Measurements from ENCODE around the gene ZFAND3.

Gene ZFAND3

DNA sequence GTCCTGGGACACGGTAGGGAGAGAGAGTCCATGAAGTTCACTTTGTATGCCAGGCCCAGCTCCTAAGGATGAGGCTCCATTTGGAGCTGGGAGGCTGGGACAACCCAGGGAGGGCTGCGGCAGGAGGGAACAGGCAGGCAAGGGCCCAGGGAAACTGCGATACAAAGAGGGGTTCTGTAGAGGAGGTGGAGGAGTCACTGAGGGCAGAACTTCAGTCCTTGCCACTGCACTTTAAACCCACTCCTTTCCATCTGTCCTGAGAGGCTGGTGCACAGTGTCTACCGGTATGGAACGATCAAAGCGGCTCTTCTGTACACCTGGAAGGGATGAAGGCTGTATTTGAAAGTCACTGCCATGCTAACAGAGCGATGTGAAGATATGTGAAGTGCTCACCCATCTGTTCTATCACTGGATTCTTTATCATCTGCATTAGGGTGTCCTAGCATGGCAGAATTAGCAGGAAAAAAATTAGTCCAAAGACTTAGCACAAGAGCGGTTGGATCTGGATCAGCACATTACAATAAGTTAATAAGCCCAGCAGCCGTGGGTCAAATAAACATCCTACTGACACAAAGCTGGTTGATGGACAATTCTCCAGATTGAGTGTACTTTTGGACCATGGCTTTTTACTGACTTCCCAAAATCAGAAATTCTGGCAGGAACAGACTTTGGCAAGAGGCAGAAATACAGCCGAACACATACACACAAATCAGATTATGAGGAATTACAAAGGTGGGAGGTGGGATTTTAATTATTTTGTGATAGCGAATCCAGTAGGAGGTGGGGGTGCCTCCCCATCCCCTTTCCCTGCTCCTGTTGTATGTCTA, 20.9 kb upstream of the ZFAND3 start:
- DNase-seq (ENCODE audit: low spot score) (no peak), FAIRE-seq (no peak)

DNA sequence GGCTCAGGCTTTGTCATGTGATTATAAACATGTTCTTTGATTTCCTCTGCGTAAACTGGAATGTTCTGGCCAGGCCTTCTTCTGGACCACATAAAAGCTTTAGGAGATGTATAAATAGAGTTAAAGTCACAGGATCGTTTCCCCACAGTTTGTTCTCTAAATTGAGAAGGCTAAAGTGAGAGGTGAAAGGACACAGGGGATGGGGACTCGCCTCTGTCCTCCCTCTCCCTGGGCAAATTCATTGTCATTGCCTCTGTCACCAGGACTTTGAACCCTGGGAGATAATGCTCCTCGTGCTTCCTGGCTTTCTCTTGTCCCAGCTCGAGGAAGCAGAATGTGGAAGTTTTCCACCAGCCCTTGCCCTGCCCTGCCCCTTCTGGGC, 20.3 kb upstream of the ZFAND3 start:
- DNase-seq (ENCODE audit: low spot score) (no peak), FAIRE-seq (no peak)

DNA sequence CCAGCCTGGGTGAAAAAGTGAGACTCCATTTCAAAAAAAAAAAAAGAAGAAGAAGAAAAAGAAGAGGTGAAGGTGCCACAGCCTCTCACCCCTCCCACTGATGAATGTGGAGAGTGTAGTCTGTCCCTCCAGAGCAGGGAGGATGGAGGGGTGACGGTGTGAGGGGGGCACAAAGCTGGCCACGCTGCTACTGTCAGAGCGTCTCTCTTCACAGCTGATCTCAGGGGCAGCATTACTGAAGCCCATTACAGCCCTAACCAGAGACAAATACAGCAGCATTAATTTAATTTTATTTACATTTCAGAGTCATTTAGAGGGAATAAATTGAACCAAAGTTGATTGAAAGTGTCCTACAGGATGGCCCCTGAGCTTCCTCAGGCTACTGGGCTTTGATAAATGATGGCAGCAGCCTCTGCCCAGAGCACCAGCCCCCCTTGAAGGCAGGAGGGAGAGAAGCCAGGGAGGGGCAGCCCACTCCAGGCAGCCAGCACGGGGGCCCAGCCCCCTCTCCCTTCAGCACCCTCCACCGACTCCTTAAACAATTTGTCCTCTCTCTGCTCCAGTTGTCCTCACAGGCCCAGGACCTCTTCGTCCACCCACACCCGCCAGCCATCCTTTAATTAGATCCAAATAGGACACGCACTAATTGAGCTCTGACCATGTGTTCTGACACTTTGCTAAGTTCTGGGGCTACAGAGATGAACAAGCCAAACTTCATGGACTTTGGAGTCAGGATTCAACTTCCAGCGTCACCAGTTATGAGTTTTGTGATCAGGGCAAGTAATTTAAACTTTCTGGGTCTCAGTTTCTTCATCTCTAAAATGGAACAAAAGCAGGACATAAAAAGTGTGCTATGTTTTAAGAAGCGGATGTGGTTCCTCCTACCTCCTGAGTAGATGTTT, 18.6 kb upstream of the ZFAND3 start:
- no peak for FAIRE-seq

DNA sequence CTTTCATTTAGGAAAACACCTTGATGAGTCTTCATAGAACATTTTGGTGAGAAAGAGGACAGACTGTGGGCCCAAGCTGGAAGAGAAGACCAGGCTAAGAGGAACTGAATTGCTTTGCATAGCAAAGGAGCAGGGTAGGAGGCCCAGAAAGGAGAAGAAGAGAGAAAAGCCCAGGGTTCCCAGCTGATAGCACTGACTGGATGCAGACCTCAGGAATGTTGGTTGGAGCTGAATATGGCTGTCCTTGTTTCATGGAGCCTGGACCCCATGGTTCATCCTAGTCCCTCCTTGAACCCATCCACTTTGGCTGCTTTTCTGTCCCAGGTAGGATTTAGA, 18.0 kb upstream of the ZFAND3 start:
- DNase-seq (ENCODE audit: low spot score) (no peak), FAIRE-seq (no peak)

More for the DNA sequence above, 18.6 kb upstream of the ZFAND3 start:
- DNase-seq (ENCODE audit: low spot score): no peak

DNA sequence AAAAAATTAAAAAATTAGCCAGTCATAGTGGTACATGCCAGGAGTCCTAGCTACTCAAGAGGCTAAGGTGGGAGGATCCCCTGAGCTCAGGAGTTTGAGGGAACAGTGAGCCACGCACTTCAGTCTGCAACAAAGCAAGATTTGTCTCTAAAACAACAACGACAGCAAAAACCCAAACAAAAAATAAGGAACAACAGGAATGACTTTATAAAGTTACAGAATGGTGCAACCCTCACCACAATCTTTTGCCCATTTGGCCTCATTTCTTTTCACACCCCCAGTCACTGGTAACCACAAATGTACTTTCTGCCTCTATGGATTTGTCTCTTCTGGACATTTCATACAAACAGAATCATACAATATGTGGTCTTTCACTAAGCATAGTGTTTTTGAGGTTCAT, 16.7 kb upstream of the ZFAND3 start:
- no peak for FAIRE-seq
- DNase-seq (ENCODE audit: low spot score): no peak

DNA sequence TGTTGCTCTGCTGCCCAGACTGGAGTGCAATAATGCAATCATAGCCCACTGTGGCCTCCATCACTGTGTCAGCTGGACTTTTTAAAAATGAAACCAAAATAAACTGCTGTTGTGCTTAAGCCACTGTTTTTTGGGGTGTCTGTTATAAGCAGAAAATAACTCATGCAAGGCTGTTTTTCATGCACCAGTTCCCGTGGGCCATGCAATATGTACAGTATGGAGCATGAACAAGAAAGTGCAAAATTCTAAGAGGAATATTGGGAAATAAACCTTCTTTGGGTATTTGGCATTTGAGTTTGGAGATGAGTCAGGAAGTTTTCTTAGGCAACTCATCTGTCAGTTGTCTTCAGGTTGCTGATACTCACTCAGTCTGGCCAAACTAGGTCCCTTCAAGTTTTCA, 14.9 kb upstream of the ZFAND3 start:
- no peak for FAIRE-seq
- DNase-seq (ENCODE audit: low spot score): no peak

DNA sequence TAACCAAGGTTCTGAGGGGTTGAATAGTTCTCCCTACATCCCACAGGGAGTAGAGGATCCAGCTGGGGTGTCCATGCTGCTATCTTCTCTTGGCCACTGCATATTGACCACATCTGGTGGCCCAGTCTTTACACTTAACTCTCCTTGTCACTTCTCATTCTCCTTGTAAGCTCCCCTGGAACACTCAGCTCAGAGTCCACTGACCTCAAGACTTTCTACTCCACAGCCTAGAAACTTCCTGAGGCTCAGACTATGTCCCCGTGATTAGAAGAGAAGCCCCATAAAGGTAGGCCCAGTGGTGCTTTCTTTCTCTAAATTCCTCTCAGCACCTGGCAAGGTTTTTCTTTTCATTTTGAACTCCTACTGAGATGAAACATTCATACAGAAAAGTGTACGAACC, 13.3 kb upstream of the ZFAND3 start:
- FAIRE-seq (no peak), DNase-seq (ENCODE audit: low spot score) (no peak)

DNA sequence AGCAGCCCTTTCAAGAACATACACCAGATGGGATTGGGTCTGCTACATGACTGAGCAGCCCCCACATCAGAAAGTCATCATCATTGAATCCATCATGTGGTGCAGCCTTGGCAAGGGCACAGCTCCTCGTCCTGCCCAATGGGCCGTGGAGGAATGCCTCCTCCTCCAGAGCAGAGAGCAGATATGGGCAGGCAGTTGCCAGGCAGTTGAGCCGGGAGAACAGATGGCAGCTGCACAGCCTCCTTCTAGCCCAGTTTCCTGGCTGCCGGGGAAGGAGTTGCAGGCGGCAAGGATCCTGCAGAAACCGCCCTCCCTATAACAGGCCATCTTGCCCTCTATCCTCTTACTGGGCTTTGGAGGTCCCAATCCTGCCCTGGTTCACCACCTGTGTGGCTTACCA, 11.9 kb upstream of the ZFAND3 start:
- FAIRE-seq: no peak
- no peak for DNase-seq (ENCODE audit: low spot score)

DNA sequence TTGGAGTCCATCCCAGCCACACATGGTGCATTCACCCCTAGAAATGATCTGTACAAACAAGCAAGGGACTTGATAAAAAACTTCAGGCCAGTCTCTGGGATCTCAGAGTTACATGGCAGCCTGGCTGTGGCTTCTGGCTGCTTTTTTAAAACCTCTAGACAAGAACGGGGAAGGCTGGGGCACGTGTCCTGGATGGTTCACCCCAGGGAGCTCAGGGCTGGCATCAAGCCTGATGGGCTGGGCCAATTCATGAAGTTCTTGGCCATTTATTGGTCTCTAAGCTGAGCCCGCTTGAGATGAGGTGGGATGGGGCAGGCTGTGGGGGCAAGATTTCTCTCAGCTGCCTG, 10.4 kb upstream of the ZFAND3 start:
- DNase-seq (ENCODE audit: low spot score) (no peak), FAIRE-seq (no peak)

DNA sequence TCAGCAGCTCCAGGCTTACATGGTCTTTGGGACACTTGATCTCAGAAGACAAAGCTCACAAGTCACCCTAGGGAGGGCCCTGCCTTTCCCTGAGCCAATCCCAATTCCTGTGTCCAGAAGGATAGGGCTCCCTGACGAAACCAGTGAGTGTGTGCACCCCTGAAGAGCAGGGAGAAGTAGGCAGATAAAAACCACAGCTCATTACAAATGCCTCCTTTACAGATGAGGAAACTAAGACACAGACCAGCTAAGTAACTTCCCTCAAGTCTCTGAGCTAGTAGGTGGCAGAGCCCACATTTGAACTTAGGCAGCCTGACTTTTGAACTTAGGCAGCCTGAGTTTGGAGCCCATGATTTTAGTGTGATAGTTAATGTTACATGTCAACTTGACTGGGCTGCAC, 6.7 kb upstream of the ZFAND3 start:
- FAIRE-seq: no peak
- DNase-seq (ENCODE audit: low spot score): no peak

DNA sequence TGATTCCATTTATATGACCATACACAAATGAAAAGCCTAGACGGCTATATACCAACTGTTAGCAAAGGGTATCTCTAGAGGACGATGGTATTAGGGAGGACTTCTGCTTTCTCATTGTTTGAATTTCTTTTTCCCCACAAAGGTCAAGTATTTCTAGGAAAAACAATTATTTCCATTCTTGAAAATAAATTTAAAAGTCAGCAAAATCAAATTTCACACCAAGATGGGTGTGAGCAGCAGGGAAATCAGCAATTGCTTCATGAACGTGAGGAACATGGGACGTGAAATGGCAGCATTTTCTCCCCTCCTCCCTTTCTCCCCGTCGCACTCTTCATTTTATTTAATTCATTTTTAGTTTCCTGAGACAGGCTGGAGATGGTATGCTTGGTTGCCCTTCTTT, 5.2 kb upstream of the ZFAND3 start:
- DNase-seq (ENCODE audit: low spot score) (no peak), FAIRE-seq (no peak)

DNA sequence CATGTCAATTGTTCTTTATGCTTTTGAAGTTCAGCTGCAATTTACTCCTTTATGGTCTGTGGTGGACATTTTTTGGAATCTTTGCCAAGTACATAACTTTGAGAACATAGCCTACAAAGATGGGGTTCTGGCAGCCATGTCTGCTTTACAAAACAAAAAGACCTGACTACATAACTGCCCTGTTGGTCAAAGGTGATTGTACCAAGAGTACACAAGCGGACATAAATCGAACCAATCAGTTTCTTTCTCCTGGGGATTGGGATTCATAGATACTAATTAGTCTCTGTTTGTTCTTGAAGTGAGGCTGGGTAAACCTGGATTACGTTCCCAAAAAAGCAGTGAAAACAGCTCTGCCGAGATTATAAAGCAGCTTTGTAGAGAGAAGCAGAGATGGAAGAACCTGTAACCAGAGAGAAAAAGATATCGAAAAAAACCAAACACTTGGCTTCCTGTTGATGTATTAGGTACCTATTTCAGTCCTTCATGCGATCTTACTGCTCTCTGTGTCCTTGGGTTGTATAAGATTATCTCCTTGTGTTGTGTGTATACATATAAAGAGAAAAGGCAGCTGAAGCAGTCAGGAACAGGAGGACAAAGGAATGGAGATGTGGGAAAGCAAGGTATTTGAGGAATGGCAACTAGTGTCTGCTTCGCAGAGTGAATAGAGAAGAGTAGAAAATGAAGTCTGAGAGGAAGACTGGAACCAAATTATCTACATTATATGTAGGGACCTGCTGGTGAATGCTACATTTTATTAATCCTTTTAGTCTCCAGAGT, 2.7 kb upstream of the ZFAND3 start:
- no peak for FAIRE-seq
- DNase-seq (ENCODE audit: low spot score): no peak

DNA sequence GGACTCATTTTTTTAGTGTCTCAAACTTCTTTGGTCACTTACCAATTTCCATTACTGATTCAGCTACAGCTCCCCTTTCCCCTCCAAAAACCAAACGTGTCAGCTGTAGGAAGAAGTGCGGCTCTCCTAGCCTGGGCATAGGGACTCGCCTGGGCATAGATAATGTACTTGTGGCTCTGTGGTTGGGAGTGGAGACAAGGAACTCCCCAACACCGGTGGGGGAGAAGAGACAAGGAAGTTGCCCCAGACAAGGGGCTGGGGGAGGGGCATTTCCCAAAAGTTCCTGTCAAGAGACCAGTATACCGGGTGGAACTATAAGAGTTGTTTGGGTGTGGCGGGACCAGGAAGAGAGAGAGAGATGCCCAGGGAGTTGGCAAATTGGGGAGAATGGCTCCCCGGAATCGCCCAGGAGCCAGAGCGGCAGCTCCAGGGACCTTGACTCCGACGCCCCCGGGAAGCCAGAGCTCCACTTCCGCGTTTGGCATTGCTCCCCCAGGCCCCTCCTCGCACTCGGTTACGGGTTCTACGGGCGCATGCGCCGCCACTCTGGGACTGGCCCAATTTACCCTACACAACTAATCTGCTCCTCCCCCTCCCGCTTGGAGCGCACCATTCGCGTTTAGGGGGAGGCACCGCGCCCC, 871 bp upstream of the ZFAND3 start:
- no peak for FAIRE-seq
- DNase-seq (ENCODE audit: low spot score): peak; percentile 98

DNA sequence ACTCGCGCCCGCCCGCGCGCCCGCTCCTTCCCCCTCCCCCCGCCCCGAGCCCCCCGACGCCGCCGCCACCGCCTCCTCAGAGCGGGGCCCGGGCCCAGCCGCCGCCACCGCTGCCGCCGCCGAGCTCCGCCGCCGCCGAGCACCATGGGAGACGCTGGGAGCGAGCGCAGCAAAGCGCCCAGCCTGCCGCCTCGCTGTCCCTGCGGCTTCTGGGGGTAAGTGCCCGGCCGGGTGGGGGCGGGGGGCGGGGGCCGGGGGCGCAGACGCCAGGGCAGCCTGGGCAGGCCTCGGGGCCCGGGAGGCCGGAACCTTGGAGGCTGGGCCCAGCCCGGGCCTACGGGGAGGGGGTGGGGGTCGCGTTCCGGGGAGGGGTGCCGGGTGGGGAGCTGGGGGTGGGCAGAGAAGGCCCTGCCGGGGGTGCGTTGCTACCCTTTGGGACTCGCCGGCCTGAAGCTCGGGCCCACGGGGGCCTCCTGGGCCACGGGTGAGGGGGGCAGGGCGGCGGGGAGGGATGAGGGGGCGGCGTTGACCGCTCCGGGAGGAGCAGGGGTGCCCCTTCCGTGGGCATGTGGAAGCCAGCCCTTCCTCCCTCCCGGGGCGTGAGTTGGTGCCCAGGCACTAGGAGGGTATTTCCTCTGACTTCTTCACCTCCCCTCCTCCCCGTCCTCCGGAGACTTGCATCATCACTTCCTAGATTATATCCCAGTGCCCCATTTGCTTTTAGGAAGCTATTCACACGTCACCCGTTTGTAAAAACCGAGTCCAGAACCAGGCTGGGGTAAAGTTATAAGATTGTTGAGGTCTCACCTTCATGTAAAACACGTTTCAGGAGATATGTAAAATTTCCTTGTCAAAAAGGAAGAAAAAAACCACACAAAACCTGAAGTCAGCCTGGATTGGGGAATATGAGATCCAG, 533 bp downstream of the ZFAND3 start:
- DNase-seq (ENCODE audit: low spot score): peak; percentile 48

DNA sequence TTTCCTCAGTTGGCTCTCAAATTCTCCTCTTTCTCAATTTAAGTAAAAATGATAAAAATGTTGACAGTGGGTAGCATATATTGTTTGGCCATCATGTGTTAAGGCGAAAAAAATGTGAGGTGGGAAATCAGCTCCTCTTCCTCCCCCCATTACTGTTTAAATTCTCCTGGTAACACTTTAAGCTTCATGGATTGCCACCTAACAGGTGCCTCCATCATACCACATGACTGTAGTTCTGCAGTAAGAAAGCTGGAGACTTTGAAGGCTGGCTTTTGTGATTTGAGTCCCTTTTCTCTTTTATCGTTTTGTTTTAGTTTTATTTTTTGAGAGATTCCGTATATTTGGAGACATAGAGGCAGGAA, 1.2 kb downstream of the ZFAND3 start:
- no peak for DNase-seq (ENCODE audit: low spot score)
- no peak for FAIRE-seq

More for the DNA sequence above, 533 bp downstream of the ZFAND3 start:
- FAIRE-seq: no peak

DNA sequence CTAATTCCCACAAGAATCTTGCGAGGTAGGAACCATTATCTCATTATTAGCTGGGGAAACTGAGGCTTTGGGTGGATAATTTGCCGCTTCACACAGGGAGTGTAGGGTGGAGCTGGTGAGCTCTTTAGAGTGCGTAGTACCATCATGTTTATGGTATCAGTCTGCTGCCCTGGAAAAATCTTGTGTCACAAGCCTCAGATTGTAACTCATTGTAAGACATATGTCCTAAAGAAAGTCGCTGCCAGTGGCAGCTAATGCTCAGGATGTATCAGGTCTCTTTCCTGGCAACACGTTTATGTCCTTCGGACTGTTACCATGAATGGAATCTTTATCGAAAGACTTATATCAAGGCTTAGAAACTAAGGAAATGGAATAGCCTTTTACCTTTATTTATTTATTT, 1.9 kb downstream of the ZFAND3 start:
- DNase-seq (ENCODE audit: low spot score) (no peak), FAIRE-seq (no peak)

DNA sequence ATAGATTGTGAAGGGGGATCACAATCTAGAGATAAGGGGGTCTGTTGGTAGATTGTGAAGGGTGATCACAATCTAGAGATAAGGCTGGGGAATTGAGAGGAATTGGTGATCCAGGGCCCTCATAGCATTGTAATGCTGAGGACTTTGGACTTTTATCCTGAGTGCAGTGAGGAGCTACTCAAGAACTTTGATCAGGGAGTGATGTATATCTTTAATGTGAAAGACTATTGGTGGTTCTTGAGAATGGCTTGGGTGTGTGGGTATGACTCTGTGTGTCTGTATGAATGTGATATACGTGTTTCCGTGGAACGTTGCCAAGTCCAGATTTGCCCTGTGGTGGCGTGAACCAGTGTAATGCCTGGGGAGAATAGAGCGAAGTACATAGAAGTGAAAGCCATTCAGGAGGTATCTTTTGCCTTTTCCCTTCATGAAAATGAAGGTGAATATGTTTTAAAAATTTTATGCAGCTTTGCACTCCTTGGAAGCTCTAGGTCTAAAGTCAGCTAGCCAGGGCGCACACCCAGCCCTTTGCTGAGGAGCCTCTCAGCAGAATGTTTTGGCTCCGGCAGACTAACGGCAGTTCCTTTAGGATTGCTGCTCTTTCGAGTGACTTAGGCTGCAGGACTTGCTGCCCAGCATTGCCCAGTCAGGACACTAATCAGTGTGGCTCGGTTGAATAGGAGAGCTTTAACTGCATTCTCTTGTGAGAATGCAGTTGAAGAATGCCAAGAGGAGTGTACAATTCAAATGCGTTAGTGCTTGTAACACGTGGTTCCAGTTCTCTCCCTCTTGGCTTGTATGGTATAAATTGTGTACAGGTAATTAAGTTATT, 3.5 kb downstream of the ZFAND3 start:
- DNase-seq (ENCODE audit: low spot score) (no peak), FAIRE-seq (no peak)

DNA sequence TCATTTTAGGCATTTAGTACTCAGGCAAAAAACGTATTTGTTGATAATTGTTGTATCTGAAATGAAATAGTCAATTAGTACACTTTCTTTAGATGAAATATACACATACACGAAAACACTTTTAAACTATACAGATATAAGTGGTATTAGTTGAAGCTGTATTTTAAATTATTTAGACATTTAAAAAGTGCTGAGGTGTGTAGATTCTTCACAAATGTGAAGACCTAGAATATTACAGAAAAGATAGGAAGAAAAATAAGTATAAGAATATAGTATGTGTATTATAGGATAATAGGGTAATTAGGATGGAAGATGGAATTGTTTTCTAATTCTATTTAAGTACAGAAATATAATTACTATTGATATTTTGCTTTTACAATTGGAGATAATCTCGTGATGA, 4.6 kb downstream of the ZFAND3 start:
- no peak for DNase-seq (ENCODE audit: low spot score)
- FAIRE-seq: no peak

DNA sequence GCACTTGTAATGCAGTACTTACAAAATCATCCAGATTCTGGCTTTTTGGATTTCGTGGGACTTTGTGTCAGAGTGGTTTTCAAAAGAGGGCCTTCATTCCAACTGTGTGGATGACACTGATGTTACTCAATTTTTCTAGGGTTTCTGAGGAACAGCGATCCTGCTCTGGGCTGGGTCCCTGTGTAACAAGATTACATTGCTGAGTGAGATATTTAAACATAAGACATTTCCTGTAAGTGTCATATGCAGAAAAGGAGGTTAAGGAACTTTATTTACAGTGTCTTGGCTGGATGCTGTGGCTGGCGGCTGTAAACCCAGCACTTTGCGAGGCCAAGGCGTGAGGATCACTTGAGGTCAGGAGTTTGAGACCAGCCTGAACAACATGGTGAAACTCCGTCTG, 6.7 kb downstream of the ZFAND3 start:
- FAIRE-seq (no peak), DNase-seq (ENCODE audit: low spot score) (no peak)

DNA sequence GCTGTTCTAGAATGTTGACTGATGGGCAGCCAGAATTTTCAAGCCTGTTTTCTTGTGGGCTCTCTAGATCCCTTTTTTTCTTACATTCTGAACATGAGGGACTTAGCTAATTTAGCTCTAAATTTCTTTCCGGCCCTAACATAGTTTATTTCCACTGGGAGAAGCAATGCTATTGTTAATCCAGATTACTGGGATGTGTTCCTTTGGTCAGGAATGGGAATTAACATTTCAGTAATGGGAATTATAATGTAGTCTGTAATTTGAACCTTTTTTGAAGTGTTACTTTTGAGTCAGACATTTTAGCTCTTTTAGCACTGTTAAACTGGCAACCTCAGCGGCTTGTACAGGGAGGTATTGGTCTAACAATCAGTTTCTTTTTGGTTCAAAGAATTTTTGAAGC, 7.5 kb downstream of the ZFAND3 start:
- FAIRE-seq (no peak), DNase-seq (ENCODE audit: low spot score) (no peak)

Data from urothelium cell line (cell line).